Thoracic aorta (tissue), 2 donors: ENCODE data around the gene ACSF2. TPM values are rescaled to one million over a fixed set of nuclear protein-coding genes. Genes with fewer than 3 reads are reported as not detected.

Source experiments
- ATAC-seq: fragments of 150-250 bp; one replicate; pipeline ENCODE4 v1.8.0; 2017; ENCODE audit warnings: low read depth; ENCODE audit not compliant: insufficient number of reproducible peaks, low FRiP score
- DNase-seq: peaks from one replicate; pipeline ENCODE4 v3.0.0-alpha.2; 2020; ENCODE audit warnings: low spot score
- H3K27ac ChIP-seq, 2 donors: fragments of 200-600 bp; sonication (generic); 1 replicate in 1 of 2; 2 replicates in 1 of 2; pipeline ENCODE4 v1.5.1; 2016; ENCODE audit warnings: mild to moderate bottlenecking in 2 of 2, moderate library complexity in 2 of 2
- H3K27me3 ChIP-seq: fragments of 200-600 bp; sonication (generic); replicated peaks from 2 replicates; pipeline ENCODE4 v1.6.0; 2016; ENCODE audit warnings: mild to moderate bottlenecking; ENCODE audit not compliant: insufficient read depth
- H3K36me3 ChIP-seq: fragments of 200-600 bp; sonication (generic); one replicate; pipeline ENCODE4 v1.5.1; 2016
- H3K4me1 ChIP-seq, 2 donors: fragments of 200-600 bp; sonication (generic); 1 replicate in 1 of 2; 2 replicates in 1 of 2; pipeline versions ENCODE4 v1.5.1 to v1.6.0; 2016; ENCODE audit warnings: low read depth in 2 of 2, mild to moderate bottlenecking in 1 of 2; ENCODE audit not compliant: control insufficient read depth in 1 of 2
- H3K4me3 ChIP-seq: fragments of 200-600 bp; sonication (generic); 2 replicates; pipeline ENCODE4 v1.5.1; 2016; ENCODE audit warnings: mild to moderate bottlenecking
- H3K9me3 ChIP-seq: fragments of 200-600 bp; sonication (generic); 2 replicates; pipeline ENCODE4 v1.5.1; 2016
- CTCF ChIP-seq: fragments of 200-600 bp; sonication (generic); IDR thresholded peaks from one replicate; pipeline ENCODE4 v1.5.1; 2019; ENCODE audit warnings: antibody characterized with exemption
- total RNA-seq, 2 donors: library from RNA; depleted of rRNA; stranded (reverse); fragments of >200 nt; gene quantifications; one replicate each; pipeline versions ENCODE4 v1.1.0 to v1.2.3, GENCODE V29; 2016

The ACSF2 gene
- total RNA-seq, 2 donors from 2014 or later = 11.1 to 41.6 TPM

- H3K4me1 ChIP-seq = peaks cover 7 to 20% of the 10 kb centered on the region in 2 donors
- ATAC-seq = no peak
- no peak overlapping the region for H3K4me3 ChIP-seq
- H3K36me3 ChIP-seq = peaks cover 23% of the 10 kb centered on the region
- DNase-seq = no peak
- no peak for TF ChIP-seq CTCF
- H3K27me3 ChIP-seq = no peaks in the 10 kb centered on the region
- H3K9me3 ChIP-seq = no peaks in the 10 kb centered on the region
- no peak overlapping the region for H3K27ac ChIP-seq
Measured at GRCh38 chr17:50484386-50485155, 58.6 kb downstream of the ACSF2 start.

- H3K27ac ChIP-seq = no peak overlapping the region
- no peak overlapping the region for H3K4me3 ChIP-seq
- no peaks in the 10 kb centered on the region for H3K27me3 ChIP-seq
- no peak for TF ChIP-seq CTCF
- peaks cover 23% of the 10 kb centered on the region for H3K36me3 ChIP-seq
- H3K9me3 ChIP-seq = no peaks in the 10 kb centered on the region
- ATAC-seq (no peak), DNase-seq (no peak)
- H3K4me1 ChIP-seq = peaks cover 0 to 9% of the 10 kb centered on the region in 2 donors
Measured at GRCh38 chr17:50487213-50488096, 61.4 kb downstream of the ACSF2 start.

- Histone ChIP-seq H3K4me3 (no peak overlapping the region), H3K36me3 (peaks cover 18% of the 10 kb centered on the region), H3K27me3 (no peaks in the 10 kb centered on the region), H3K27ac (no peak overlapping the region), H3K4me1 (no peaks in the 10 kb centered on the region), H3K9me3 (no peaks in the 10 kb centered on the region)
- no peak for DNase-seq
- ATAC-seq = no peak
- TF ChIP-seq CTCF = no peak
Measured at GRCh38 chr17:50488880-50489279, 62.9 kb downstream of the ACSF2 start.

GRCh38 chr17:50491505-50491904, 65.5 kb downstream of the ACSF2 start:
- Histone ChIP-seq H3K4me1 (no peaks in the 10 kb centered on the region), H3K36me3 (peaks cover 2% of the 10 kb centered on the region), H3K4me3 (no peak overlapping the region), H3K27me3 (no peaks in the 10 kb centered on the region), H3K27ac (no peak overlapping the region), H3K9me3 (no peaks in the 10 kb centered on the region)
- no peak for TF ChIP-seq CTCF
- ATAC-seq (no peak), DNase-seq (no peak)

- Histone ChIP-seq H3K9me3 (no peaks in the 10 kb centered on the region), H3K4me3 (no peak overlapping the region), H3K36me3 (peaks cover 2% of the 10 kb centered on the region), H3K27ac (no peak overlapping the region), H3K27me3 (no peaks in the 10 kb centered on the region), H3K4me1 (no peaks in the 10 kb centered on the region)
- TF ChIP-seq CTCF = no peak
- DNase-seq (no peak), ATAC-seq (no peak)
Measured at GRCh38 chr17:50492214-50492613, 66.2 kb downstream of the ACSF2 start.
